Loucy (cell line): Measurements from ENCODE around the gene TRIM2.

Experiments
- EZH2phosphoT487 ChIP-seq: fragments of 200-600 bp; IDR thresholded peaks from 2 replicates; pipeline ENCODE4 v1.6.1; 2018; ENCODE audit warnings: antibody characterized with exemption, mild to moderate bottlenecking, moderate library complexity, borderline replicate concordance
- TF ChIP-seq, protein P1 (sequence below): fragments of 200-600 bp; sonication (generic); conservative IDR thresholded peaks from 2 replicates; pipeline ENCODE4 v1.5.1; 2014; ENCODE audit warnings: mild to moderate bottlenecking, antibody characterized with exemption, low read length

DNA sequence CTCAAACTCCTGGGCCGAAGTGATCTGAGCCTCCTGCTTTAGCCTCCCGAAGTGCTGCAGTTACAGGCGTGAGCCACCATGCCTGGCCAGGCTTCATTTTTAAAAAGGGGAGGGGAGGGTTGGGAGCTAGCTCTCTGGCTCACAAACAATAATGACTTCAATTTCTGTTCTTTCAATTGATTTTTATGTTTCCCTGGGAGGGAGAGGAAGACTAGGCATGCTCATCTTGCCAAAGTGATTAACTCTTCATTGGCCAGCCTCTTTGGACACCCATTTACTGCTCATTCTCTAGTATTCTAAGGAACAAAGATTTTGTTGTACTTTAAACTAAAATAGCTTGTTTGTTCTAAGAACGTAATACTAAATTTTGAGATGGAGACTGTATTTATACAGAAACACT lies 43.4 kb upstream of the TRIM2 start:
- TF ChIP-seq, protein P1, sequence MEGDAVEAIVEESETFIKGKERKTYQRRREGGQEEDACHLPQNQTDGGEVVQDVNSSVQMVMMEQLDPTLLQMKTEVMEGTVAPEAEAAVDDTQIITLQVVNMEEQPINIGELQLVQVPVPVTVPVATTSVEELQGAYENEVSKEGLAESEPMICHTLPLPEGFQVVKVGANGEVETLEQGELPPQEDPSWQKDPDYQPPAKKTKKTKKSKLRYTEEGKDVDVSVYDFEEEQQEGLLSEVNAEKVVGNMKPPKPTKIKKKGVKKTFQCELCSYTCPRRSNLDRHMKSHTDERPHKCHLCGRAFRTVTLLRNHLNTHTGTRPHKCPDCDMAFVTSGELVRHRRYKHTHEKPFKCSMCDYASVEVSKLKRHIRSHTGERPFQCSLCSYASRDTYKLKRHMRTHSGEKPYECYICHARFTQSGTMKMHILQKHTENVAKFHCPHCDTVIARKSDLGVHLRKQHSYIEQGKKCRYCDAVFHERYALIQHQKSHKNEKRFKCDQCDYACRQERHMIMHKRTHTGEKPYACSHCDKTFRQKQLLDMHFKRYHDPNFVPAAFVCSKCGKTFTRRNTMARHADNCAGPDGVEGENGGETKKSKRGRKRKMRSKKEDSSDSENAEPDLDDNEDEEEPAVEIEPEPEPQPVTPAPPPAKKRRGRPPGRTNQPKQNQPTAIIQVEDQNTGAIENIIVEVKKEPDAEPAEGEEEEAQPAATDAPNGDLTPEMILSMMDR, result no peak
- TF ChIP-seq EZH2phosphoT487, result no peak
